GM18868 (cell line): Measurements from ENCODE around the gene NOXA1.

Experiments used
- ATAC-seq: cut with Tn5 transposase; IDR thresholded peaks from one replicate; pipeline ENCODE4 v1.9.1; 2021; ENCODE audit warnings: mild to moderate bottlenecking, moderate library complexity; ENCODE audit not compliant: unreplicated experiment

The NOXA1 gene

DNA sequence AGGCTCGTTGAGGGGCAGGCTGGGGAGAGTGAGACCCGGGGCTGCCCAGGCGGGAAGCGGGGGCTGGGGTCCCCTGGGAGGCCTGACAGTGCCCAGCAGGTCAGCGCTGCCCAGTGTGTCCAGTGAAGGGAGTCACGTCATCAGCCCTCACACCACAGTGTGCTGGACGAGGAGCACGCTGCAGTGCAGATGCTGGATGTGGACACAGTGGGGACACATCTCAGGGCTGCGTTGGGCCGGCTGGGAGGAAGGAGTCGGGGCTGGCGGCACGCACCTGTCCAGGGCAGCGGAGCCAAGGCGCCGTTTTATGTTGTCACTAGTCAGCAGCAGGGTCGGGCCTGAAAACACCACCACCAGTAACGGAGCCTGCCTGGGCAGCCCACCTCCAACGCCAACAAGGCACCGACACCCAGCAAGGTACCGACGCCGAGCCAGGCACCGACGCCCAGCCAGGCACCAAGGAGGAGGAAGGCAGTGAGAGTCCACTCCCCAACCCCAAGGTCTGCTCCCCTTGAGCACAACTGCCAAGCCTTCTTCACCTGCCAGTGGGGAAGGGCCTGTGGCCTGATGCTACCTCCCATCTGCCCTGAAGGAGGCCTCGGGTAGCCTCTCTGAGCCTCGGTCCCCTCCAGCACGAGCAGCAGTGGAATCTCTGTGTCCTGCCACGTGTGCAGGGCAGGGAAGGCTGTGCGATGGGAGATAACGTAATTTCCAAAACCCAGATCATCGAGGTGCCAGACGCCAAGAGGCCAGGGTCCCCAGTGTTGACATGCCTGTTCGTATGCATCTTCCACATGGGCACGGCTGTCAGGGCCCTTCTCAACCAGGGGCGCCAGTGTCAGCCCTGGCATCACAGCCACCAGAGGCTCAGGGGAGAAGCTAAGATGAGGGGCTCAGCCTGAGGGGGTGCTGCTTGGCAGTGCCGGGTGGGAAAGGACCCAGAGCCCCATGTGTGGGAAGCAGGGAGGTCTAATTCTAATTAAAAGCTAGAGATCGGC is 57.8 kb downstream of the NOXA1 start:
- no peak for ATAC-seq

DNA sequence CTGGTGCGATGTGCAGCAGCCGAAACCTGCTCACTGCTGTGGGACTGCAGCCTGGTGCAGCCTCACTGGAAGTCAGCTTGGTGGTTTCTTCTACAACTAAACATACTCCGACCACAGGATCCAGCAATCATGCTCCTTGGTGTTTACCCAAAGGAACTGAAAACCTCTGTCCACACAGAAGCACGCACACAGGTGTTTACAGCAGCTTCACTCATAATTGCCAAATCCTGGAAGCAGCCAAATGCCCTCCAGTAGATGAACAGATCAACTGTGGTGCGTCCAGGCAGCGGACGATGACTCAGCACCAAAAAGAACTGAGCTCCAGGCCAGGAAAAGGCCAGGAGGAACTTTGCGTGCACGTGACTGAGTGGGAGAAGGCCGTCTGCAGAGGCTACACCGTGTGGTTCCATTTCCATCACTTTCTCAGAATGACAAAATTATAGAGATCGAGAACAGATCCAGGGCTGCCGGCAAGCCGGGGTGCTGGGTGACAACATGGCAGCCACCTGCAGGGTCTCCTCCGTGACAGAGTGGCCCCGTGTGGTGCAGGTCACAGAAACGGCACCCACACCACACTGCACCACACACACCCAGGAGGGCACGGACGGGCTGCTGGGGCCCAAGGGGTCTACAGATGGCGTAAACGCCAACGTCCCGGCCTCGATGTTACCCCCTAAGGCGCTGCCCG is 59.0 kb downstream of the NOXA1 start:
- no peak for ATAC-seq
